HG03060 (cell line): ENCODE data around the gene ICA1.
A peak's percentile ranks its signal among the peaks of the same experiment; 100 is the strongest.

Experiments
- ATAC-seq: cut with Tn5 transposase; IDR thresholded peaks from one replicate; pipeline ENCODE4 v1.9.1; 2021; ENCODE audit warnings: low read depth, moderate number of reproducible peaks; ENCODE audit not compliant: unreplicated experiment

The ICA1 gene

DNA sequence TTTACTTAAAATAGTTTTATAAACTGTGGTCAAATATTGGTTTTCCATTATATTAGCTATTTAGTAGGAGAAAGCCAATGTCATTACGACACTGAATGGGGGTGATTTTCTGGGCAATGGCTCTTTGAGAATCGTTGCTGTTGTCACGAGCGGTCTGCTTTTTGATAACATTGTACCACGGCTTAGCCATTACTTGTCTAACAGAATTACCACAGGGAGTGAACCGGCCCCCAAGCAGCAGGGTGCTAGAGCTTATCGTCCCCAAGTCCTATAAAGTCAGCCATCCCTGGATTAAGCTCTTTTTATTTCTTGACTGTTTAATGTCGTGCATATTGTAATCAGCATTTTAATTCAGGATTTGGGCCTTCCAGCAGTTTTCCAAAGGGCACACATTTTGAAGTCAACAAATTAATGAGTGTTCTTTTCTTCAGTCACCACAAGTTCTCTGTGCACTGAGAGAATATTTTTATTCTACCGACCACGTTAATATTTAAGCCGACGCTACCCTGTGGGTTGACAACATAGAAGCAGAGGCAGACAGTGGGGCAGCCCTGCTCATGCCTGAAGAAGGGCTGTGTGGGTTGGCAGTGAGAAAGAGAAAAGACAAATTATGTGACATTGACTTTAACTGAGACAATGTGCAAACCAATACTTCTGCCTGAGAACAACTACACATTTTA, 125.8 kb downstream of the ICA1 start:
- ATAC-seq, result no peak

DNA sequence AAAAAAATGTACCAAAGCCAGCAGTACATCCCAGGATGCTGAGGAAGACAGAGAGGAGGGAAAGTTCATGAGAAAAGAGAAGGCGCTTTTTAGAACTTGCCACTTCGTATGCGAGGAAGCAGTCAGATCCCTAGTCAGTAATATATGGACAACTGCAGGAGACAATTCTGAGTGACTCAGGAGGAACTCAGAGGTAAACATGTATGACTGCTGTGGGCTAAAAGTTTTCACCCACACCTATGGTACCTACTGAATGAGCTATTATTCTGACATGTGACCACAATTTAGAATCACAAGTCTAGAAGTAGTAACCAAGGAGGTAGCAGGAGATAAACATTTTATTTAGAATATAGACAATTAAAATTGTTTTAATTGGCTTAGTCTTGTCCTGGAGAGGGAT, 126.5 kb downstream of the ICA1 start:
- ATAC-seq, result no peak

DNA sequence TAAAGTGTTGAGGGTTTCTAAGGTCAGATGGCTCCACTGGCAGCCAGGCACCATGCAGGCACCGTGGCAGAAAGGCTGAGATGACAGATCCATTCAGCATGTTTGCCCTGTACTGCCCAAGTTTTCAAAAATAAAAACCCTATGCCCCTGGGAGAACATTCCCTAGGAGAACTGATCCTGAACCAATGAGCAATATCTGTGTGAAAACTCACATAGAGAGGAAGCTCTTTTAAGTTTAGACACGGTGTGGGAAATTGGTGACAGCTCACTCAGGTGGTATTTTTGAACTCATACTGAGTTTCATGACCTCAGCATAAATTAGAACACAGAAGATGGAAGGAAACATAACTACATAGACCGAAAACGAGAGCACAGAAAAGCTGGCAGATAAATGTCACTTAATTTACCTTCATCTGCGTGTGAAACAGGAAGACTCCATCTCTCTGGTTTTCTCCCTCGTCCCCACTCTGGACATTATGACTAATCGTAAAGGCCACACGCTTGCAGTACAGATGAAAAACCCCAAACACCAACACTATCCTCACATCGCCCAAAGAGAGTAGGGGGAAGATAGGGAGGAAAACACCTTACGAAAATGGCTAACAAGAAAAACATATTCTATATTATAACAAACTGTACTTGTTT, 127.8 kb downstream of the ICA1 start:
- peak; percentile 75 for ATAC-seq

DNA sequence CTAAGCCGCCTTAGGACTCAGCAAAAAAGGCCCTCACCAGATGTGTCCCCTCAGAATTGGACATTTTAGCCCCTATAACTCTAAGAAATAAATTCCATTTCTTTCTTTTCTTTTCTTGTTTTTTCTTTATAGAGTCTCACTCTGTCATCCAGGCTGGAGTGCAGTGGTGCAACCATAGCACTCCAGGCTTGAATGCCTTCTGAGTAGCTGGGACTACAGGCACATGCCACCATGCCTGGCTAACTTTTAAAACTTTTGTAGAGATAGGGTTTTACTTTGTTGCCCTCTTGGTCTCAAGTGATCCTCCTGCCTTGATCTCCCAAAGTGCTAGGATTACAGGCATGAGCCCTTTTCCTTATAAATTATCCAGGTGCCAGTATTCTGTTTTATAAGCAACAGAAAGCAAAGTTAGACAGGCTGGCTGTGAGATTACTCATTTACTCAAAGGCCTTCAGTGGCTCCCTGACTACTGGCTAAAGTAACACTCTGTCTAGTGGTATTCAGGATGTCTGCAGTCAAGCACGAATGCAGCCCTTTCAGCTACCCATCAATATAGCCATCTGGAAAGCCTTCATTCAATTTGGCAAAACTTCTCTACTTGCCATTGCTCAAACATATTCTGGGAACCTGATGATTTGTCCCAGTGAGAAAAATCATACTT, 128.6 kb downstream of the ICA1 start:
- no peak for ATAC-seq

DNA sequence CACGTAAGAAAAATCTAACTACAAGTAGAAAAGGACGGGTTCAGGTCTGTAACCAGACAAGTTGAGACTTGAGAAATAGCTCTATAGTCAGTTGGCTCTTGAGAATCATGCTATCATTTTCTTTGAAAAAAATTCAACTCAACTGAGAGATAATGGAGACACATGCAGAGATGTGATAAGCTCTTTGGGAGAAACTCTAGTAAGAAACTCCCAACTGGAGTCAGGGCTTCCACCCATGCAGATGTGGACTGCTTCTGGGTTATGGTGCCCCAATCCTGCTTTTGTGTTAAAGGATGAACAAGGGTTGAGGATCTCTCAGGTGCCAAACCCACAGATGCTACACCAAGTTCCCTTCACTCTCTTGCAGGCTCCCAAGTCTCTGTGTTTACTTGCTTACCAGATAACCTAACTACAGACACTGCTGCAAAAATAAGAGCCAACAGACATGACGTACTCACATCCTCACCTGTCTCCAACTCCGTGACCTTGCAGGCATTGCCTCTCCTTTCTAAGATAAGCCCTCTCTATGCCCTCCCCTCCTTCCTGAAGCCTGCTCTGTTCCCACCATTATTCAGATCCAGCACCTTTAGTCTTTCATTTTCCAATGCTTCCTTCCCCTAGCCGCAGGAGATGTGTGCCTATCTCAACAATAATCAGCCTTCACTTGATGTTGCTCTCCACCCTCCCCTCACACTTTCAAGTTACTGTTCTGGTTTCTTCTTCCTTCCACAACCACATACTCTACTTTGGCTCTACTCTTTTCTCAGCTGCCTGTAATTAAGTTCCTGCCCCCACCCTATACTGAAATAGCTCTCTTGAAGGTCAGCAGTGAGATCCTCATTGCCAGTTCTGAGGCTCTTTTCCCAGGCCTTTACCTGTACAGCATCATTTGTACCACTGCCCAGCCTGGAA, 130.0 kb downstream of the ICA1 start:
- no peak for ATAC-seq

DNA sequence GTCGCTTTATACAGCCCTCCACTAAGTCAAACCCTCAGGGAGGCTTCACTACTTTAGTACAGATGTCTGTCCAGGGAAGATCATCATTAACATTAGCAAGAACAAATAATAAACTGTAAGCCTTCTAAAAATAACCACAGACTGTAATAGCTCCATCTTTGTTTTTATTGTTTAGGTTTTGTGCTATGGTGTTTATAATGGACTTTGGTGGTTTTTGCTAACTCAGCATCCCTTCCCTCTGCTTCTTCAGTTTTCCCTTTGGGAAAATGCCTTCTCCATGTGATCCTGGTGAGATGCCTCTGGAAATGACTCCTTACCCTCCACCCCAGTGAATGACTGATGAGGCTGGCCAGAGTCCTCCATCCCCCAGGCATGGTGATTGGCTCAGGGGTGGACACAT, 131.3 kb downstream of the ICA1 start:
- ATAC-seq, result no peak

DNA sequence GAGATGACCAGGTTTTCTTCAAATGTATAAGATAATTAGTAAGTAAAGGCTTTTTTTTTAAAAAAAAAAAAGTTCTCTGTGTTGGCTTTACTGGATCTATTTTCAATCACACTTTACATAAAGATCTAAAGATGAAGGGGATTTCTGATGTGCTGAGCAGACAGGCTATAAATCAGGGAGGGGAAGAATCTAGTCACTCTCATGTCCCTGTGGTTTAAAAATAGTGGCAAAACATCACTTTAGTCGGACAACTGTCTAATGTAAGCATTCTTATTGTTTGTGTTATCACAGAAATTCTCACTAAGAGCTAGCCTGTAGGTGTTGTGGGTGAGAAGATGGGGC, 132.7 kb downstream of the ICA1 start:
- ATAC-seq, result no peak

DNA sequence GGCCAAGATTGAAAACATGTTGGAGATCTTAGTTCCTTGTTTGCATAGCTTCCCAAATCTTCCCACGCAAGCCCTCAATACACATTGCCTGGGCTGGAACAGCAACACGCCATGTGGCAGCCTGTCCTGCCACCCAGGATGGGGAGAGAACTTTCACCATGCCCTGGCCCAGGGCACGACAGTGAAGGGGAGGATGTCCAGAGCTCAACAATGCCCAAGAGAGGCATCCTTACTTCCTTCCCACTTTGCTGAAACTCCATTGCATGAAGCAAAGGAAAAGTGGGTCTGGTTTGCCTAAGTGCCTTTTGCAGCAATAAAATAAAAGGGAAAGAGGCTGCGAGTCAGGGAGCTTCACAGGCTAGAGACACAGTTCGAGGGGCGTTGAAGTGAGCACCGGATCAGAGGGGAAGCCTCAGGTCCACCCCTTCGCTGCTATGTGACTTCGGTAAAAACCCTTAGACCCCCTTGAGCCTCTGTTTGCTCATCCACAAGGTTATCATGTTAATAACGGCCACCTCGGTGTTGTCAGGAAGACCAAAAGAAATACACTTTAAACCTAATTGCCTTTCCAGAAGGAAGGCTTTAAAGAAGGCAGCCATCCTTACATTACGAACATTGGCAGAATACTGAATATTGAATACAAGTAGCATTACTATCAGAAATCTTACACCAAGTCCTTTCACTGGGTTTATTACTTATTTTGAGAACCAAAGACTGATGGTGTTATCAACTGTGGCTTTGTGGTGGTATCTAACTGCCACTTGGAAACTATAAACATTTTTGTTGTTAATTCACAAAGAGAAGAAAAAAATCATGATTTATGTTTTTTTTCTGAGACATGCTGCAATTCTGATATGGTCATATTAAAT, 133.3 kb downstream of the ICA1 start:
- ATAC-seq, result no peak

DNA sequence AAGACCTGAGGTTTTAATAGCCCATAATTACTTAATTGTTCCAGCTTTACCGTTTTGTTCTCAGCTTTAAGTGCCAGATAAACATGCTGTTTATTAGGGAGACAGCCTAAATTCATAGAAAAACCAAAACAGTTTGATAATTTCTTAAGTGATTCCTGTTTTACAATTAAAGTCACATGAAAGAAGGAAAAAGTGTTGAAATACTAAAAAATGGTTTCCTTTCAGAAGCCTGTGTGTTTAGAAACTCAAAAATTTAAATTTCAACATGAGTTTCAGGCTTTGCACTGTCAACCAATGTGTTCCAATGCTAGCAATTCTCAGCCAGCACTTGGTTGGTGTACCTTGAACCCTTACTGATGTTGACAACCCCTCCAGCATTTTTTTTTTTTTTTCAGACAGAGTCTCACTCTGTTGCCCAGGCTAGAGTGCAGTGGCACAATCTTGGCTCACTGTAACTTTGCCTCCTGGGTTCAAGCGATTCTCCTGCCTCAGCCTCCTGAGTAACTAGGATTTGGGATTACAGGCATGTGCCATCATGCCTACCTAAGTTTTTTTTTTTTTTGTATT, 135.3 kb downstream of the ICA1 start:
- ATAC-seq, result no peak

DNA sequence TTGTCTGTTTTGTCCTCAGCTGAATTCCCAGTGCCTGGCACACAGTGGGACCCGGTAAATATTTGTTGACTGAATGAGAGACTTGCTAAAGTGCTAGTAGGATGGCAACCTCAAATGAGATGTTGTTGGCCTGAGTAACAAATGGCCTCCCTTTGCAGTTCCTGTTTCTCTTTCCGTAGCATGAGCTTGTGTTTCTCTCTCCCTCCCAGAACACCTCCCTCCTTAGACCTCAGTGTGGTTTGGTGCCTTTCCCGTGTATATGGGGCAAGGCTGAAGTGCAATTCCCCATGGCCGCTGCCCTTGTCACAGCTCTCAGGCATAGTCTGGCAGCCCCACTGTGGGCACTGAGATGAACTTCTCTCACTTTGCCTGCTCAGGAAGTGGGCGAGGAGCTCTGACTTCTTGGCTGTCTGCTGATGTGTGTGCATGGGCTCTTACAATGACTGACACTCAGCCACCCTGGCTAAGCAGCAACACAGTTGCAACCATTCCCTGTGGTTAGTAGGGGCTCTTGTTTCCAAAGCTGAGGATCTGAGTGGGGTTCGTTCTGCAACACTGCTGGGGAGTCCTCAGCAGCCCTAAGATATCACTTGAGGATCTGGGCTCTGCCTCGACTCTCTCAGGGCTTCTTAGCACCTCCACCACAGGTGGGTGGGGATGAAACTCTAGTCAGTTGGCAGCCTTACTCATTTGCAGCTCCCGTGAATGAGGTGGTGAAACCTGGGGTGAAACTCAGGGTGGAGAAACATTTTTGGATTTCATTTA, 136.1 kb downstream of the ICA1 start:
- ATAC-seq, result peak; percentile 69

DNA sequence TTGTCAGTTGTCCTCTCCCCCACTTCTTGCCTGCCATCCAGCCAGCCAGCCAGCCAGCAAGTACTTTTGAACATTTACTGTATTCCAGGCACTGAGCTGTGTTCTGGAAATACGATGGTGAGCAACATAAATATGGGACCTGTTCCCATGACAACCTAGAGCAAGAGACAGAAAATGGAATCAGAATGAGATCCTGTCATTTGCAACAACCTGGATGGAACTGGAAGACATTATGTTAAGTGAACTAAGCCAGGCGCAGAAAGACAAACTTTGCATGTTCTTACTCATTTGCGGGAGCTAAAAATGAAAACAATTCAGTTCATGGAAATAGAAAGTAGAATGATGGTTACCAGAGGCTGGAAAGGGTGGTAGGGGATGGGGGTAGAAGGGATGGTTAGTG, 140.7 kb downstream of the ICA1 start:
- no peak for ATAC-seq

DNA sequence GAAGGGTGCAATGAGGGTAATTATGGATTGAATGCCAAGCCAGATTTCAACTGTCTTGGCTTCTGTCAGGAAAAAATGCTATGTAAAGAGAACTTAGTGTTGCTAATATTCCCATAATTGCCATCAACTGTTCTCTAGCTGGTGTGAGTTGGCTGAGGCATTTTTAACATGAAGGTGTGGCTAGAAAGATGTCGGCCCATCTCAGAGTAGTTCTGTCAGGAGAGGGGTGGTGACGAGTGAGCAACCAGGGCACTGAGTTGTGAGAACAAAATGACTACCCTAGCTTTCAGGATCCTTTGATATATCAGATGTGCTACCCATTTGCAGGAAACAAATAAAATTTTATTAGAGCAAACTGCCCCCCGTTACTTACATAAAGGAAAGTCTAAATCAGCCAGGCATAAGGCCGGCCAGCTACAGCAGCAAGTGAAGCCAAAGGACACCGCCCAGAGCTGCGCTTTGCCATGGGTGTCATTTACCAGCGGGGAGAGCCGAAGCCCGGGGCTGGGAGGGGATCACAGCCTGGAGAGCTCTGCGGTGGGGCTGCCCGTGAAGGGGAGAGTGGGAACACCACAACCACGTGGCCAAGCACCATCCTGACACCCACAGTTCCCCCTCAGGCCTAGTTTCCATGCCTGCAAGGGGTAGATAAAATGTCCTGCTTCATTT, 141.4 kb downstream of the ICA1 start:
- ATAC-seq, result no peak

DNA sequence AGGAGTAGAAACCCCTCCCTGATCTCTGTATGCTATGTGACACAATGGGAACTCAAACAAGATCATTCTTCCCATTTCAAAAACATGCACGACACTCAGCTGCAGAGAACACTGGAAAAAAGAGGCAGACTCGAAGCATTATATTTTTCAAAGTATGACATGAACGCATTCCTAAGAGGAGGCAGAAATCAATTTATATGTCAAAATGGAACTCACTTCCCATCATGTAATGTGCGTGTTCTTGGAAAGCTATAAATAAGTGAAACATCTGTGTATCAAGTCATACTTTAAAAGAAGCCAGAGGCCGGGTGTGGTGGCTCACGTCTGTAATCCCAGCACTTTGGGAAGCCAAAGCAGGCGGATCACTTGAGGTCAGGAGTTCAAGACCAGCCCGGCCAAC, 142.7 kb downstream of the ICA1 start:
- no peak for ATAC-seq

DNA sequence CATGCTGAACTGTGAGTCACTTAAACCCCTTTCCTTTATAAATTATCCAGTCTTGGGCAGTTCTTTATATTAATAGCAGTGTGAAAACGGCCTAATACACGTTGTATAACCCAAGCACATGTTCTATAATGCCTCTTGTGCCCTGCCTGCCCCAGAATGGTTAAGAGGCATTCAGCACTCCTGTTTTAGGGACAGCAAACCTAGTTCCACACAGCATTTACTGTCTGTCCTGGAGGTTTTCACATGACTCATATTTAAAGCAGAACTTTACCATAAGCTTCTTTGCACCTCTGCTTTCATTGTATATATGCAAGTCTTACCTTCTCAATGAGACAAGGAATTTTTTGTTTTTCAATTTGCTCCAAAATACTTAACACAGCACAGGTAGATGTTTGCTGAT, 144.8 kb downstream of the ICA1 start:
- no peak for ATAC-seq

DNA sequence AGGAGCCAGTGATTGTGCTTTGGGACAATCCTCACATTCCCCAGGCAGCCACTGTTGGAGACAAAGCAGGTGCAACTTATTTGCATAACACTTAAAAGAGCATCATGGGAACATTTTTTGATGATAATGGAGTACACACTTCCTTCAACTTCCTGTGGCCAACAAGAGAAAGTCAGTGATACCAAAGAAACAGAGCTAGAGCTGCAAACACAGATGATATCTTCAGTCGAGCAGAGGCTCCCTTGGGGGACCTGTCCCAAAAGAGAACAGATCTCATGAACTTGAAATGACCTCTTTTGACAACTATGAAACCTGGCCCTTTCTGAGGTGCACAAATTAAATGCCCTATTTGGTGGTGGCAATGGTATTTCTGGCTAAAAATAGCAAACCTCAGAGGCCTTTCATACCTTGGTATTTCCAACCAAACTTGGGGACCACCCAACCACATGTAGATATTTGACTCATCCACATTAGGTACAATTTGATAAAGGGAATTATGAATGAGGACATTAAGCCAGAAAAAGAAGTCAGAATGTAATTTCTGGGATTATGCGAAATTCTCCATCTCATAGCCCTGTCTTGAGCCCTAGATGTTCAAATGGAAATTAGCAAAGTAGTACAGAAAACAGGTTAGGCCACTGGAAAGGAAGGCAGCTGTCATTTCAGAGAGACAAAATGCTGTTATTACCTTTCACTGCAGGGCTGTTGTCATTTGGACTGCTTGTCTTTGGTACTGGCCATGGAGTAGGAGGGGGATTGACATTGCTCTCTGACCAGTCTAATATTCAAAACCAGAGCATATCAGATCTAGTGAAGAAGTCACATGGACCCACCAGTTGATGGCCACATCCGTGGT, 146.2 kb downstream of the ICA1 start:
- peak; percentile 99 for ATAC-seq

DNA sequence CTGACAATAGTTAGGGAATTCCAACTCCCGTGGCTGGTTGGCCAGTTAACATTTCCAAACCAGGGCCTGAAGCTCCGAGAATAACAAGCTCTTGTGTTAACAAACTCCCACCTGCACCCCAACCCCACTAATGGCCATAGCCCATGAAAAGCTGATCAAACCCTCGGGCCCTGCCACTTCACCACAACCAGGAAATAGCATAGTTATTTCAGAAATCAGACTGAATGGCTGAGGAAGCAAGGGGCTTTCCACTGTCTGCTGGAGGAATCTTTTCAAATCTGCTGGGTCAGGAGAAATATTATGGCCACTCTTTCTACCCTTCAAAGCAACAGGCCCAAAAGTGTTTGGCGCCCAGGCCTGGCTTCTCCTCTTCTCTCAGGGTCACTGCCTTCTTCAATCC, 147.8 kb downstream of the ICA1 start:
- no peak for ATAC-seq

DNA sequence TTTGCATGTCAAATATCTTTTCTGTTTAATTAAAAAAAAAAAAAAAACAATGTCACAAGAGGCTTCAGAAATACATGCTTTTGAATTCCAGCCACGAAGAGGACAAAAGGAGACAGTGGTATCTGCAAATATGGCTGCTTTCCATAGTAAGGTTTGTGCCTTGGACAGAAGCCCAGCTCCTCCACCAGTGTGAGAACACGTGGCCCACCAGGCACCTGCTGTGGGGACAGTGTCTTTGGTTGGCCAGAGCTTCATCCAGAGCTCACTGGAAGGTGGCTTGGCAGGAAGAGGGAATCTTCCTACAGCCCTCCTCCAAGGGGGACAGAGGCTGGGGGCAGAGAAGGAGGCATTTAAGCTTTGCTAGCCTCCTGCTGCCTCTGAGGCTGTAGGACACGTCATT, 148.8 kb downstream of the ICA1 start:
- ATAC-seq, result no peak

DNA sequence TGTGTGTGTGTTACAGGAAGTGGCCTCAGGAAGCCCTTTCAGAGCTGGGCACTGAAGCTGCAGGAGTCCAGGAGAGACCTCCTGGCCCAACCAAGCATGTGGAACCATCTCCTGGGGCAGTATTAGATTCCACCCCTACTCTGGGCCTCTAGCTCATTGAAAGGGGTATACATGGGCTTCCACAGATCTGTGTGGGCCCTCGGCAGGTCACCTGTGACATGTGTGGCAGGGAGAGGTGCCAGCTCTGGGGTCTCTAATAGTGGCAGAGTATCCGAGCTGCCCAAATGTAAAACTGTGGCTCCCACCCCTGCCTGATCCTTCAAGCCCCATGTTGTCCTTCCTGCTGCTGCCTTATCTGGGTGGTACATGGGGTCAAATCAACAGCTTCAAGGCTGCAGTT, 149.3 kb downstream of the ICA1 start:
- ATAC-seq, result no peak
